ENCODE data around the gene RAB31. TPM values are rescaled to one million over a fixed set of nuclear protein-coding genes. Genes with fewer than 3 reads are reported as not detected.

RAB31 gene
- polyA plus RNA-seq, 1 donor (not counting 4 experiments of a cell fraction or from before 2014, with no cell fraction given): 47.0 TPM

- Histone ChIP-seq H3K27ac (ENCODE audit: control insufficient read depth, insufficient read depth, low read length) (no peak overlapping the region), H3K4me3 (ENCODE audit: control insufficient read depth in 2 of 3, extremely low read depth in 1 of 3, insufficient read depth in 2 of 3, low read depth in 1 of 3, low read length in 3 of 3) (no peak overlapping the region), H3K79me2 (ENCODE audit: control insufficient read depth, insufficient read depth, low read length) (no peaks in the 10 kb centered on the region), H3K27me3 (ENCODE audit: control insufficient read depth, extremely low read depth, insufficient read depth, low read length) (no peaks in the 10 kb centered on the region), H2AFZ (ENCODE audit: control insufficient read depth, low read length) (no peak overlapping the region), H3K4me1 (ENCODE audit: control insufficient read depth, extremely low read depth, insufficient read depth, low read length) (peaks cover 14% of the 10 kb centered on the region), H4K20me1 (ENCODE audit: control insufficient read depth, extremely low read depth, insufficient read depth, low read length) (no peaks in the 10 kb centered on the region), H3K36me3 (ENCODE audit: control insufficient read depth in 2 of 2, extremely low read depth in 1 of 2, insufficient read depth in 2 of 2, low read length in 2 of 2) (no peaks in the 10 kb centered on the region), H3K9me3 (ENCODE audit: control insufficient read depth, low read depth, low read length) (no peaks in the 10 kb centered on the region), H3K4me2 (ENCODE audit: control insufficient read depth, extremely low read depth, insufficient read depth, low read depth, low read length) (no peak overlapping the region), H3K9ac (ENCODE audit: control insufficient read depth, extremely low read depth, insufficient read depth, low read length) (no peak overlapping the region), H3K9me1 (ENCODE audit: control insufficient read depth, extremely low read depth, insufficient read depth, low read length) (peaks cover under 1% of the 10 kb centered on the region)
- DNase-seq (ENCODE audit: low read depth, low spot score): no peak
- no peak for FAIRE-seq
- dilution Hi-C loops (cut with MboI; ENCODE audit: extremely low pct_ligation_motif_present, low sequenced_read_pairs): no loop called here
- TF ChIP-seq EZH2 (IDR thresholded peaks at IDR 0.05; ENCODE audit: low read length) (no peak), CTCF (optimal IDR thresholded peaks at IDR 0.05 in 1 of 3, IDR thresholded peaks at IDR 0.05 in 1 of 3, conservative IDR thresholded peaks at IDR 0.05 in 1 of 3; ENCODE audit: extremely low read depth in 1 of 3, insufficient read depth in 2 of 3, low read length in 3 of 3) (no peak)
Observed at GRCh38 chr18:9690418-9691188, 17.5 kb upstream of the RAB31 start.

GRCh38 chr18:9691235-9691634, 16.9 kb upstream of the RAB31 start:
- DNase-seq (ENCODE audit: low read depth, low spot score) (no peak), FAIRE-seq (no peak)
- Histone ChIP-seq H3K4me2 (ENCODE audit: control insufficient read depth, extremely low read depth, insufficient read depth, low read depth, low read length) (no peak overlapping the region), H3K4me1 (ENCODE audit: control insufficient read depth, extremely low read depth, insufficient read depth, low read length) (peaks cover 14% of the 10 kb centered on the region), H2AFZ (ENCODE audit: control insufficient read depth, low read length) (no peak overlapping the region), H3K9me1 (ENCODE audit: control insufficient read depth, extremely low read depth, insufficient read depth, low read length) (peaks cover 2% of the 10 kb centered on the region), H3K9me3 (ENCODE audit: control insufficient read depth, low read depth, low read length) (no peaks in the 10 kb centered on the region), H3K9ac (ENCODE audit: control insufficient read depth, extremely low read depth, insufficient read depth, low read length) (no peak overlapping the region), H3K27me3 (ENCODE audit: control insufficient read depth, extremely low read depth, insufficient read depth, low read length) (no peaks in the 10 kb centered on the region), H3K36me3 (ENCODE audit: control insufficient read depth in 2 of 2, extremely low read depth in 1 of 2, insufficient read depth in 2 of 2, low read length in 2 of 2) (no peaks in the 10 kb centered on the region), H4K20me1 (ENCODE audit: control insufficient read depth, extremely low read depth, insufficient read depth, low read length) (no peaks in the 10 kb centered on the region), H3K27ac (ENCODE audit: control insufficient read depth, insufficient read depth, low read length) (no peak overlapping the region), H3K4me3 (ENCODE audit: control insufficient read depth in 2 of 3, extremely low read depth in 1 of 3, insufficient read depth in 2 of 3, low read depth in 1 of 3, low read length in 3 of 3) (no peak overlapping the region), H3K79me2 (ENCODE audit: control insufficient read depth, insufficient read depth, low read length) (no peaks in the 10 kb centered on the region)
- TF ChIP-seq CTCF (optimal IDR thresholded peaks at IDR 0.05 in 1 of 3, IDR thresholded peaks at IDR 0.05 in 1 of 3, conservative IDR thresholded peaks at IDR 0.05 in 1 of 3; ENCODE audit: extremely low read depth in 1 of 3, insufficient read depth in 2 of 3, low read length in 3 of 3) (no peak), EZH2 (IDR thresholded peaks at IDR 0.05; ENCODE audit: low read length) (no peak)
- dilution Hi-C loops (cut with MboI; ENCODE audit: extremely low pct_ligation_motif_present, low sequenced_read_pairs): no loop called here

Measured in keratinocyte (primary cell).